WTC11 (cell line): ENCODE measurements around the gene JMJD8.

ENCODE experiments used
- CREB1 ChIP-seq: sonication (generic); formaldehyde crosslinking; IDR thresholded peaks from 2 replicates; pipeline ENCODE4 v1.8.0; 2023; ENCODE audit warnings: mild to moderate bottlenecking, missing genetic modification reagents
- CTCF ChIP-seq: fragments of 200-600 bp; IDR thresholded peaks from 2 replicates; pipeline ENCODE4 v1.8.0; 2022; ENCODE audit warnings: antibody characterized with exemption
- E2F1 ChIP-seq: sonication (generic); formaldehyde crosslinking; IDR thresholded peaks from 2 replicates; pipeline ENCODE4 v1.8.0; 2022; ENCODE audit warnings: mild to moderate bottlenecking, missing genetic modification reagents
- ESRRA ChIP-seq: sonication (generic); formaldehyde crosslinking; IDR thresholded peaks from 2 replicates; pipeline ENCODE4 v1.8.1; 2022; ENCODE audit warnings: mild to moderate bottlenecking, missing genetic modification reagents, borderline replicate concordance
- HMGA2 ChIP-seq: fragments of 250-450 bp; sonication (Bioruptor Pico); IDR thresholded peaks from 2 replicates; pipeline ENCODE4 v1.4.0; 2021; ENCODE audit warnings: mild to moderate bottlenecking, moderate library complexity
- KAT7 ChIP-seq: sonication (generic); formaldehyde crosslinking; IDR thresholded peaks from 2 replicates; pipeline ENCODE4 v1.8.1; 2023; ENCODE audit warnings: missing genetic modification reagents, mild to moderate bottlenecking, borderline replicate concordance
- MAX ChIP-seq: sonication (generic); formaldehyde crosslinking; IDR thresholded peaks from 2 replicates; pipeline ENCODE4 v1.8.0; 2022; ENCODE audit warnings: mild to moderate bottlenecking, missing genetic modification reagents
- SP1 ChIP-seq: sonication (generic); formaldehyde crosslinking; conservative IDR thresholded peaks from 2 replicates; pipeline ENCODE4 v1.8.1; 2022; ENCODE audit warnings: missing genetic modification reagents
- USF2 ChIP-seq: sonication (generic); formaldehyde crosslinking; IDR thresholded peaks from 2 replicates; pipeline ENCODE4 v1.8.1; 2023; ENCODE audit warnings: mild to moderate bottlenecking, missing genetic modification reagents, moderate library complexity
- ZBTB21 ChIP-seq: sonication (generic); formaldehyde crosslinking; IDR thresholded peaks from 2 replicates; pipeline ENCODE4 v1.8.1; 2023; ENCODE audit warnings: mild to moderate bottlenecking, missing genetic modification reagents, borderline replicate concordance

GRCh38 chr16:662597-662996 is 21.5 kb downstream of the JMJD8 start:
- TF ChIP-seq ESRRA (CRISPR knock-in tag) (no peak), CTCF (no peak), E2F1 (CRISPR knock-in tag) (no peak), MAX (no peak), USF2 (no peak), CREB1 (CRISPR knock-in tag) (no peak), SP1 (CRISPR knock-in tag) (no peak), ZBTB21 (CRISPR knock-in tag) (no peak), HMGA2 (CRISPR knock-in tag) (no peak), KAT7 (CRISPR knock-in tag) (no peak)
